Stimulated activated naive CD4-positive, alpha-beta T cell treated with Interleukin-2 at 50 U/mL for 16 hours (primary cell): Measurements from ENCODE around the gene ANK3.
"Not testable (repeated sequence)": the region's sequence is repeated elsewhere in the genome, so short reads cannot be mapped to it uniquely, and the experiment has no call there.

ENCODE experiments used
- DNase-seq: peaks from one replicate; lab custom pipeline; 2025; lab: John Stamatoyannopoulos, UW

The ANK3 gene

DNA sequence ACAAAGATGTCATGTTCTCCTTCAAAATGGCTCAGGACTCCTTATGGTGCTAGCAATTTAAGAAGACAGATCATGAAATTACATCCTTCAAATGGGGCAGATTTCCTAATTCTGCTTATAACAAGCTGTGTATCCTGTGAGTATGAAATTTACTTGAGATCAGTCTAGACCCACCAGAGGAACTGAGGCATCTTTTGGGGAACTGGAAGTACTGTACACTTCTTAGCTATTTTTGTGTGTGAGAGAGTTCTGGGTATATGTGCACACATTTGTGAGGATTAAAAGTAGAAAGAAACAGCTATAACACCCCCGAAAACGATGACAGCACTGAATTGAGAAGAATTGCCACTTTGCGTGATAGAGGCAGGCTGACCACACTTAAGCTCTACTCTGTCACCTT, 296.4 kb downstream of the ANK3 start:
- DNase-seq, result no peak

DNA sequence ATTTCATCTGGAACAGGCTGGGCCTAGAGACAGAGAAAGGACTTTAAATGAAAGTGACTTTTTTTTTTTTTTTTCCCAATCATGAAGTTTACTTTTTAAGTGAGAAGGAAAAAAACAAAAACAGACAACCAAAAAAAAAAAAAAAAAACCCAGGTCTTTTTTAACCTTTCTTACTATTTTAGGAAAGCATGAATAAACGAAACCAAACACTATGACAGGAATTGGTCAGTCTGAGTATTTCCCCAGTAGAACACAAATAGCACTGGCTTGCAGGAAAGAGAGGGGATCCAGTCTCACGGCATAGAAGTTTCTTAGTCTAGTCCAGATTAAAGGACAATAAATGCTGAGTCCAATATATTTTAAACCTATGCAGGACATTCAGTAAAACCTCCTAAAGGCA, 302.8 kb downstream of the ANK3 start:
- no peak for DNase-seq

DNA sequence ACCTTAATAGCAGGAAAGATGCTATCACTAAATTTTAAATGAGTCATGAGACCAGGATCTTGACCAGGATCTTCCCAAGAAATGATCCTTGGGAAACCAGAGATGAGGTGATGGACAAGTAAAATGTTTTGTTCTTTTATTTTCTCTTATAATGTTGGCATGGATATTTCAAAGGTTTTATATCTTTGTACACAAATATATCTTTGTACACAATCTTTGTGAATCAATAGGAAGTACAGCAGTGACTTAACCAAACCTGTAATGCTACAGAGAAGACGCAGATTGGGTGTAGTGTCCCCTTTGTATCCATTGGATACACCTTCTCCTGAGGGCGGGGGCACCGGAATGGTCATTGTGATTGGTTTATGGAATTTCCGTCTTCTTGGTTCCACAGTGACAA, 303.3 kb downstream of the ANK3 start:
- no peak for DNase-seq

DNA sequence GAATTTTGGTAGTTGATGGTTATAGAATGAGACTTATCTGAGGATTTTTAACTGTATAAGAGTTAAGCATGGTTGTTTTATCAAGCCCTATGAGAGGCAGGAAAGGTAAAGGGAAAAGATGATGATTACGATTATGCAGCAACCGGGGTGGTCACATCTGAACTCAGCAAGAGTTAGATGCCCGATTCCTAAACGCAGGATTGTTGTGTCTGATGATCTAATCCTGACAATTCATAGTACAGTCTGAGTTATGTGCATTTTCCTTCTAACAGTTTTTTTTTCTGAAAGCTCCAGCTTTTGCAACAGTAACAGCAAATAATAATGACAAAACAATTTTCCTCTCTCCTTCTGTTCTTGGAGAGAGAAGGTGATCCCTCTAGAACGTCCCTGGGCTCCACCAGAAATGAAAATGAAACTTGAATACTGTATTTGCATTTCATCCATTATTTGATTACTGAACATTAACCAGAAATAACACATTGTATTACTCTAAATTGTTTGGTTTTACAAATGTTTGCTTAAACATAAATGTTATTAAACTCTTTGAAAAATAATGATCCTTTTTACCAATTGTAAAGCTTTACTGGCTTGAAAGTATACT, 306.8 kb downstream of the ANK3 start:
- DNase-seq, result no peak

DNA sequence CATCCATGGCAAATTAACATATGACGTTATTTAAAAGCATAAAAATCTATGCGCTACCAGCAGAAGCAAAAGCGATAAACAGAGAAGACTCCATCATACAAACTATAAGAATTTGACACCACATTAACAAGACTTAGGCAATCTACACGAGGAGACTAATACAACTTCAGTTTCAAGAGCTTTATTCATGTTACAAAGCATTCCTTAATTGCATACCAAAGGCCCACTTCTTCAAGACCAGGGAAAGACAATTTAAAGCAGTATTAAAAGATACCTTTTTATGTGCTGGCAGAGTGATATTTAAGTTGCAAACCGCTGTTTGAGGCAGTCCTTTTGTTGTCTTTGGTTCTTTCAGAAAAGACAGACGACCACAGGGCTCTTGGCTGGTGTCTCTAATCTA, 307.3 kb downstream of the ANK3 start:
- DNase-seq, result no peak

DNA sequence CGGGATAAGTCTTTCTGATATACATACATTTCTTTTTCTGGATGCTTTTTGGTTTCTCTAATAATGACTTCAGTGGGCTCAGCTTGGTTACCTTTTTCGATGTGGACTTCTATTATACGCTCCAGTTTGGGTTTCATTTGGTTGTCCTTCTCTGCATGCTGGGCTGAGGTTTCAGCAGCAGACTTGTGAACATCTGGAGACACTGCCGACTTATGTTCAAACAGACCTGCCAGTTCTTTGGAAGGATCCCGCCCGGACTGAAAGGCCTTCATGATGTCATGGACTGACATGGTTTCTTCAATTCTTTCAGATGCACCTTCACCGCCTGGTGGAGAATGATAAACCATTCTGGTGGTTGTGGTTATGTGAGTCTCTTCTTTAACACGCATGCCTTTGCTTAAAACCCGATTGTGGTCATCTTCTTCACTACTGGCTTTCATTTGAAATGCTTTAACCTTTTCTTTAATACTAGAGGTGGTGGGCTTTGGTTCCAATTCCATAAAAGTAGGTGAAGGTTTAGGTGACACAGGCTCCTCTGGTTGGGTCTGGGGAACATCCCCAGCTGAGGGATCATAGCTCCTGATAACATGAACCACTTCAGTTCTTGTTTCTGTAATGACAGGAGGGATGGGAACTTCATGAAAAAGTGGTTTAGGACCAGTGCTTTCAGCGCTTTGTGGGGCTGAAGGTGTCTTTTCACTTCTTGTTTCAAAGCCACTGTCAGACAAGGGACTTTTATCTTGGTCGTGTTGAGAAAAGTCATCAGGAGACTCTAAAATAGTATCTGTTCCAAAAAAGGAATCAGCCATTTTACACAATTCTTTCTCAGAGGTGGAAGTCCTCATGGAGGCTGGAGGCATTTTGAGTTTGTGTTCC, 315.7 kb downstream of the ANK3 start:
- no peak for DNase-seq

DNA sequence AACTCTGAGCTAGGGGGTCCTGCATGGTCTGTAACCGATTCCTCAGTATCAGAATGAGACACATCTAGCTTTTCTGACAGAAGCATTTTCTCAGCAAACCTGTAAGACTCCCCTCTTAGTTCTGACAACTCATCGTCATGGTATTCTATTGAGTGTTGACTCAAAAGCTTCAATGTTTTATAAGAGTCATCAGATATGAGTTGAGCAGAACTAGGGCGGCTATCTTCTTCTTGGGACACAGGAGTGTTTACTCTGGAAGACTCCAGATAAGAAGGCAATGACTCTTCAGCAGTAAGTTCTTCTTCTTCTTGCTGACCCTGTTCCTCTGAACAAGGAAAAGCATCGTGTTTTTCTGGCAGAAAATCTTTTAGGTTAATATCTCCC, 316.3 kb downstream of the ANK3 start:
- DNase-seq, result no peak

DNA sequence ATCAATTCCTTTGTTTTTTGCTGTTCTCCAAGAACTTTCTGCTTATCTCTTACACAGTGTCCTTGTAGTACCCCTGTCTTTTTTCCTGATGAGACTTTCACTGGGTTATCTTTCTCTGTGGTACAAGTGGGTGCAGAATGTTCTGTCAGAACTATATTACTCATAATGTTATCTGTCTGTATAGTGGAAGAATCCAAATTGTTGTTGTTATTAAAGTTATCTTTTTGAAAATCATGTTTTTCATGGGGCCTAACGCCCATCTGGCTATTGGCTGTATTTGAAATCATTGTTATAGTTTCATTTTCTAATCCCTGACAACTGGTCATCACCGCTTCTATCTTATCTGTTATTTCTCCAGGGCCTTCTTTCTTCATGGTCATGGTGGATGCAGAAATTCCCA, 320.4 kb downstream of the ANK3 start:
- no peak for DNase-seq

DNA sequence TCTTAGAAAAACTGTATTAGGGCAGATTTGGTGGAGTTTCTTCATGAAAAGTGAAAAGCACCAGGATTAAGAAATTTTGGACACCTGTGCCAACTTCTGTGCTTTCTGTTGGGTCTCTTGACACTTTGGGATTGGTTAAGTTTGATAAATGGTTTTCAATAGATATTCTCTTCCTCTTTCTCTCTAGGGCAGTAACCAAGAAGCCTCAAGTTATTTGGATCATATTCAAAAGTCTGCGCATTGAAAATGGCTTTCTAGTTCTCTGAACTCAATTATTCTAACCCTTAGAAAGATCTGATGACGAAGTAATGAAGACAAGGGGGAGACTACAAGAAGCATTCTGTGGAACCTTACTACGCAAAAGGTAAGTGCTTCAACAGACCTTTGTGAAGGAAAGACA, 339.3 kb downstream of the ANK3 start:
- DNase-seq, result no peak

DNA sequence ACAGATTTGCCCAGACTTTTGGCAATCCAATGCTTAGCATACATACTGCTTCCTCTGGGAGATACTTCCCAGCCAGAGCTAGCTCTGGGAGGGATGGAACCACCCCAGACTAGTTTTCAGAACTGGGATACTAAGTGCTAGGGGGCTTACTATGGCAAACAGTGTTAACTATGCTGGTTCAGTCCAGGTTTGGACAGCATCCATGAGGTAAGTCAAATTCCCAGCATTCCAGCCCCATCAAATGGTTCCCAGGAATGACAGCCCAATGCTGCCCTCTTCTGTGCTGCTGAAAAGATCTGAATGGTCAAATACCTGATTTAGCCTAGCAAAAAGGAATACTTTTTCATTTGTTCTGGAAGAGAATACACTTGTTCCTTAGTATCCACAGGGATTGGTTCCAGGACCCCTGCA, 341.6 kb downstream of the ANK3 start:
- no peak for DNase-seq

DNA sequence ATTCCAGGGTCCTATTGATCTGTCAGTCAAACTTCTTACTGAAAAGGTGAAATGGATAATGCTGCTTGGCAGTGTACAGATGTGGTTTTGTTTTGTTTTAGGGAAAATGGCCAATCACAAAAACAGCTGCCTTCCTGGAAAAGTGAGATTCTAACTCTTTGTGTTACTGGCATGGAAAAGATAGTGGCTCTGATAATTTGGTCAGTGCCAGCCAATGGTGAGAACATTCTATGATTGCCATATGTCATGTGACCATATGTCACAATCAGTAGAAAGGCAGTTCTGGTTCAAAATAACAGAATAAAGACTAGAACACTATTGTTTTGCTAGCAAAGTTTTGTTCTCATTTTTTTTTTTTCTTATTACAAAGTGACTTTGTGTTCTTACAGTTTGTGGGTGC, 344.1 kb downstream of the ANK3 start:
- DNase-seq, result no peak

DNA sequence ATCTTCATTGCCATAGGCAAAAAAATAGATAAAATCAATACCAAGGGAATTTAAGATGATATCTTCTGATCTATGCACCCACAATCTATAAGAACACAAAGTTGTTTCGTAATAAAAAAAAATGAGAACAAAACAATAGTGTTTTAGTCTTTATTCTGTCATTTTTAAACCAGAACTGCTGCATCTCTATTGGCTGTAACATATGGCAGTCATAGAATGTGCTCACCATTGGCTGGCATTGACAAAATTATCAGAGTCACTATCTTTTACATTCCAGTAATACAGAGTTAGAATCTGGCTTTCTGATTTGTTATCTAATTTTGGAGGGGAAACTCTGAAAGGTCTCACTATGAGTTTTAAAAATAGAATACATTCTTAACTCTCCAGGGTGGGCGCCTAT, 344.7 kb downstream of the ANK3 start:
- no peak for DNase-seq

DNA sequence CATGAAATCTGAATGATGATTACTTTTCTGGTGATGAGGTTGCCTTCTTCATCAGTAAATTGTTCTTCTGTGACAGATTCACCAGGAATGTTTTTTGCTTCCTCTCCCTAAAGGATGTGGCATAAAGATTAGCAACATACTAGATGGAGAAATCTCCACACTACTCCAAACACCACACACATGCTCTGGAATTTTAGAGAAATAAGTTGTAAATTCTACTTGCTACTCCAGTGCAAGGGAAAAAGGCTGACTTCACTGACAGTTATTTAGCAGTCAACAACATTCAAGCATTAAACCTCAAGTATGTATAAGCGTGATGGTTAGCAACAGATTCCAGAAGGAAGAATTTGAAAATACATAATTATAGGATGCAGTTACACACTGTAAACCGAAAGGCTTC, 345.4 kb downstream of the ANK3 start:
- no peak for DNase-seq

DNA sequence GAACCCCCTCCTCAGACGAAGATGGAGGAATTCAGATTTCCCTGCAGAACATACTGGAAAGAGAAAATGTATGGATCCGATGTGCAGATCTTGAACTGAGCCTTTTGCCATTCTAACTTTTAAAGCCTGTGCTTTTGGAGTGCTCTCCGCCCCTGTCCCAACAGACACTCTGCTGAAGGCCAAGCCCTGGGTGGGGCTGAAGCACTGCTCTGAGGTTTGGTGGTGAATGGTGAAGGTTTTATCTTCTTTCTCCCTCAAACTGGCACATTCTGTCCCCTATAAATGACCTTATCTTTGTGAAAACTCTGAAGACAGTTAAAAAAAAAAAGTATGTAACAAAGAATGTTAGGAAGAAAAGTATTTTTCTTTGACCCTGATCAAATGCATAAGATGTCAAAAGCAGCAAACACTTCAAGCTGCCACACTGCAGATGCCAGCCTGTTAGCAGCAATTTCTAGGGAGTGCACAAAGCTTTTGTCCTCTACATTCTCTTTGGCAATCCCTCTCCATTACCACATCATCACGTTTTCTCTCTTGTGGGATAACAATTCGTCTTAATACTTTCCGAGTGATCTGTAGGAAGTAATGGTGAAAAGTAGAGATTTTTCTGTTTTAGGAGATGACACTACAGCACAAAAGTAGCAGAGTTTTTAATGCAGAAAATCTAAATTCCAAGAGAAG, 346.0 kb downstream of the ANK3 start:
- DNase-seq, result no peak

DNA sequence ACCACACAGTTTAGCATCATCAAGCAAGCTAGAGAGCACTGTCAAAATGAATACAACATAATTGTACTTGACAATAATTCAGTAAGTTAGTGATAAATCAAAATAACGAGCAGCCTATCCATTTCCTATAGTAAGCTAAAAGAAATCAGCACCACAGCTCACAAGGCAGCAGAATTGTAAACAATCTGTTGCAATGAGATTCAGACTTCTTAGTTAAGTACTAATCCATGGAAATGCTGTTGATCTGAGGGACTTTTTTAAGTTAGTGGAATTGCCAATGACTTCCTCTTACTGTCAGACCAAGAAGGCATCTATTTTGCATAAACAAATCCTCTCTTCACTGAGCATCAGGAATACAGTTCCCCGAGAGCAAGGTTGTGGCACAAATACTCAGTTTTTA, 346.8 kb downstream of the ANK3 start:
- DNase-seq, result no peak

DNA sequence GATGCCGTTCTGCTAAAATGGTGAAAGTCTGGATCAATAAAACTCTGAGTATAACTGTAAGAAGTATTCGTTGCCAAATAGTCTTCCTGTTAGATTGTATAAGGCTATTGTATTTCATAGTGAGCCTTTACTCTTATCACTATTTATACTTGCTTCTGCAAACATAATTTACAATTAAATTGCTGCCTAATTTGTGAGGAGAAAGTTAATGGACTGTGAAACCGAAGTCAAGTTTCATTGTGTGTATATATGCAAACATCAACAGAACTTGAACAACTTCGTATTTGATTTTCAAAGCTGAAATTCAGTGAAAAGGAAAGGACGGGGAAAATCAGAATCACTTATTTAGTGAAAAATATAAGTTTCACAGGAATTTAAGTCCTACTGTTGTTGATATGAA, 347.4 kb downstream of the ANK3 start:
- no peak for DNase-seq

DNA sequence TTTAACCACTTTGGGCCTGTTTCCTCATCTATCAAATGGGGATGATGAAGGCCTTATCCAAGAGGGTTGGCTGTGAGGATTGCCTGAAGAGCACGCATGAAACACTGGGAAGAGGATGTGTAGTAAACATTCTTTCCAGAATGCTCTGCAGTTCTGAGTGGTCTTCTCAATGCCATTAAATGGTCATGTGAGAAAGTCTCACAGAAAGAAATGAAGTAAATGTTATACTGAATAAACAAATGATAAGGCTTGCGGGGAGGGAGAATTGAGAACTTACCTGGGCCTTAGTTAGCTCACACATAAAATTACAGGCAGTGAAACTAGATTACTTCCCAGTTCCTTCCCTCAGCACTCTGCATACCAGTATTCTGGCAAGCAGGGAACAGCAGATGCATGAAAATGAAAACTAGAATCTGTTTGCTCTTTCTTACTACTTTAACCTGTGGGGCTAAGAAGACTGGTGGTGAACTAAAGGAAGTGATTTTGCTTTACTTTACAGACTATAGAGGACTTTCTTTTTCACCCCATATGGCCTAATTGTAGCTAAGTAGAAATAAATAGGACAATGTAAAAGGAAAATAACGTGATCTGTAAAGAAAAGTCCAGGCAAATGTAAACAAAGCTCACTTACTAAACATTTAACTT, 348.1 kb downstream of the ANK3 start:
- no peak for DNase-seq

DNA sequence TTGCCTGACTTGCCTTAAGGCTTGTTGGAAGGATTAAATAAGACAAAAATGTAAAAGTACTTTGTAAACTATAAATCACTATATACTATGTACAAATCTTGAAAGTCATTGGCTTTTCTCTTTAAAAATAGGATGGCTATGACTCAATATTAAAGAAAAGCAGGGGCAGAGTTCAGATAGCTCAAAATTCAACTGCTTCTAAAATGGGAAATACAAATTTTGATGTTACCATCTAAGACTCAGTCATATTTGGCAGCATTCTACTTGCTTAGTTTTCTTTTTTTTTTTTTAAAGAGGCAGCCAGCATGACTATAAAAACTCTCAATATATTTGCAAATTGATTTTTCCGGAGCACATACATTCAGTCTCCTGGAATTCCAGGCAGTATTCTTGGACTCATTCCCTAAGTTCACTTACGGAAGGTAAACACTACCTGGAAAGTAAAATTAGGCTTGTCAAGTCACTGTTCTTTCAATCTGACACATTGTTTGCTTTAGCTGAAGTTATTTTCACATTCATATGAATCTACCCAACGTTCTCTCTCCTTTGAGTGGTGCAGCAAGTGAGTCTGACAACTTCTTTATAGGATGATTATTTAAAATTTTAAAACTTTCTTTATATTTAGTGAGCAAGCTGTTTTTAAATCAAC, 349.5 kb downstream of the ANK3 start:
- DNase-seq, result no peak

DNA sequence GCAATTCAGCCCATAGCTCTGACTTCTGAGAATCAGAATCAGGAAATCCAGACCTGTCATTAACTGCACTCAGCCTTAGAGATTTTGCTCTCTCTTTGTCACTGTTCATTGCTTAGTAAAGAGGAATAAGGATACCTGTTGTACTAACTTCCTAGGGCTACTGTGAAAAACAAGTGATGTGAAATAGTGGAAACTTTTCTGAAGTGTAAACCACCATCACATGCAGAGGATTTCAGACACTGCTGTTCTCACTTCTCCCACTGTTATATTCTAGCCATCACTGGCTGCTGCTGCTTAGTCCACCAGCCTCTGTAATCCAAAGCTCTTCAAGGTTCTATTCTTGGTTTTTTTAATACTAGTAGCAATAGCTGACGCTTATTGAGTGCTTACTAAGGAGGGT, 353.7 kb downstream of the ANK3 start:
- DNase-seq, result no peak

DNA sequence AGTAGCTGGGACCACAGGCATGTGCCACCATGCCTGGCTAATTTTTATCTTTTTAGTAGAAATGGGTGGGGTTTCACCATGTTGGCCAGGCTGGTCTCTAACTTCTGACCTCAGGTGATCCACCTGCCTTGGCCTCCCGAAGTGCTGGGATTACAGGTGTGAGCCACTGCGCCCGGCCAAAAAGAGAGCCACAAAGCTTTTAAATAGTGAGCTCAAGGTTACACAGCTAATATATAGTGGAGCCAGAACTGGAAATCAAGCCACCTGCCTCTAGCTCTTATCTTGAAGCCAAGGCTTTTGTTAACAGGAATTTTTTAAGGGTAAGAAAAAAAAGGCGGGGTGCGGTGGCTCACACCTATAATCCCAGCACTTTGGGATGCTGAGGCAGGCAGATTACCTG, 354.3 kb downstream of the ANK3 start:
- DNase-seq, result not testable (repeated sequence)

DNA sequence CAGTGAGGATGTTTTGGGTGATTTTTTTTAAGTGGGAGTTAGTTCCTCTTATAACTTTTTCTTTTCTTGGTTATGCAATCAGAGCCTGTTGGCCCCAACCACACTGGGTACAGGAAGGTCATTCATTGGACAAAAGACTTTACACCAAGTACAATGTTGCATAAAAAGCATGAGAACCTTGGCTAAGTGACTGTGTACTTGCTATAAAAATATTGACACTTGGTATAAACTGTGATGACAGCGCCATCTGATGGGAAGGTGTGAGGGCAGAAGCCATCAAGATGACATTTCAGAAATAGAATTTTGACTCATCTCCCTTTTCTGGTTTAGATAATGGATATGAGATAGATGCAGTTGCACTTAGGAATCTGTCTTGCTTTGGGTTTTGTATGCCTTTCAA, 357.0 kb downstream of the ANK3 start:
- no peak for DNase-seq

DNA sequence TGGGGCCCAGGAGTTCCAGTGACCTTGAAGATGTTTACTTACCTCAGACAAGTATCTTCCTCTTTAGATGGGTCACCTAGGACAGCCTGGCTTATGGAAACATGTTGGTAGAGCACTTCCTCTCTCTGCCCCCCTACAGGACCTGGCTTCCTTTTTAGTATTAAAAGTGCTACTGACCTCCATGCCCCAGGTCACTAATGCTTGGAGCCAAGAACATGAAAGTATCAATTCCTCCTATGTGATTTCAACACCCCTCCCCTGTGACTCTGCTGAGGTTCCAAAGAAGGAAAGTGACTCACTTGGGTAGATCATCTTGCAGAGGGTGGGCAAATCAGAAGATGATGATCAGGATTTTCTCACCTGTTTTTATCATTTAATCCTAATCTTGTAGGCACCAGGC, 358.0 kb downstream of the ANK3 start:
- DNase-seq, result no peak
